Esophagus (tissue), 2 donors: ENCODE data around the gene MYH15. TPM values are rescaled to one million over a fixed set of nuclear protein-coding genes. Genes with fewer than 3 reads are reported as not detected.

Experiments
- H3K27ac ChIP-seq, 2 donors: one replicate each; pipeline ENCODE4 v1.5.1; 2013; ENCODE audit warnings: low read depth in 2 of 2, mild to moderate bottlenecking in 2 of 2, inconsistent platforms in 1 of 2, low read length in 1 of 2, moderate library complexity in 1 of 2
- H3K27me3 ChIP-seq, 2 donors: one replicate each; pipeline ENCODE4 v1.6.1; 2013; ENCODE audit warnings: low read length in 2 of 2, control low read depth in 1 of 2, mild to moderate bottlenecking in 1 of 2; ENCODE audit not compliant: insufficient read depth in 2 of 2, control insufficient read depth in 1 of 2
- H3K36me3 ChIP-seq, 2 donors: one replicate each; pipeline ENCODE4 v1.6.1; 2013; ENCODE audit warnings: low read length in 1 of 2; ENCODE audit not compliant: control insufficient read depth in 2 of 2, insufficient read depth in 2 of 2
- H3K4me1 ChIP-seq, 2 donors: one replicate each; pipeline ENCODE4 v1.6.1; 2013; ENCODE audit warnings: low read length in 1 of 2; ENCODE audit not compliant: control insufficient read depth in 2 of 2, insufficient read depth in 2 of 2
- H3K4me3 ChIP-seq, 2 donors: one replicate each; pipeline ENCODE4 v1.5.1; 2013; ENCODE audit warnings: low read length in 2 of 2, mild to moderate bottlenecking in 2 of 2, low read depth in 1 of 2, moderate library complexity in 1 of 2
- H3K9me3 ChIP-seq, 2 donors: one replicate each; pipeline ENCODE4 v1.6.1; 2013; ENCODE audit warnings: mild to moderate bottlenecking in 2 of 2, low read depth in 1 of 2, low read length in 1 of 2, moderate library complexity in 1 of 2; ENCODE audit not compliant: control insufficient read depth in 2 of 2, insufficient read depth in 1 of 2
- WGBS, 2 donors: extraction: QIAGEN DNeasy Blood & Tissue Kit; methylation state at CpG; one replicate each; pipeline ENCODE4 v1.1.7; 2013; 5-methylcytosine and 5-hydroxymethylcytosine counted together
- polyA plus RNA-seq, 2 donors: library from polyadenylated mRNA; stranded (reverse); fragments of 200-250 nt; gene quantifications; one replicate each; pipeline ENCODE4 v1.2.3, GENCODE V29; 2013
- donor health status: healthy with polysubstance abuse.
- donor health status: Bipolar disorder and iron deficiency.

MYH15 gene
- polyA plus RNA-seq, 2 donors = 0.01 to 0.02 TPM

GRCh38 chr3:108512671-108513070 lies 2.3 kb upstream of the MYH15 start:
- Histone ChIP-seq H3K27me3 (no peaks in the 10 kb centered on the region), H3K9me3 (no peaks in the 10 kb centered on the region), H3K36me3 (no peaks in the 10 kb centered on the region), H3K4me3 (no peak overlapping the region), H3K4me1 (no peaks in the 10 kb centered on the region), H3K27ac (no peak overlapping the region)
- 47 to 62% methylated on average over 2 of the region's 2 CpGs for WGBS, 2 donors

DNA sequence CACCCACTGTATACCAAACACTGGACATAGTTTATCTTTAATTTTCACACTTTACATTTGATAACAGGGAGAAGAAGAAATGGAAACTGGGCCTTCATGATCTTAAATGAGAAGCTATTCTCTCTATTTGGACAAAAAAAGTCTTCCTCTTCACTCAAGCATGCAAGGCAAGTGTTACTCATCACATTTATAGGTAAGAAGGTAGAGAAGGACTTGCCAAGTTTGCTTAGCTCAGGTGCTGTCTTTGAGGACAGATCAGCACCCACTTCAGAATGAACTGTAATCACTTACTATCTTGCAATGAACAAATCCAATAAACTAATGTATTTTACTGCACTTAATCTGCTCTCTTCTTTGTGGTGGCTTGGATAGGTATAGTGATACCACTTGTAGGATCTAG lies 1.1 kb upstream of the MYH15 start:
- Histone ChIP-seq H3K27ac (no peak overlapping the region), H3K4me1 (no peaks in the 10 kb centered on the region), H3K36me3 (no peaks in the 10 kb centered on the region), H3K27me3 (no peaks in the 10 kb centered on the region), H3K4me3 (no peak overlapping the region), H3K9me3 (no peaks in the 10 kb centered on the region)

- Histone ChIP-seq H3K27ac (no peak overlapping the region), H3K9me3 (no peaks in the 10 kb centered on the region), H3K27me3 (no peaks in the 10 kb centered on the region), H3K4me1 (no peaks in the 10 kb centered on the region), H3K4me3 (no peak overlapping the region), H3K36me3 (no peaks in the 10 kb centered on the region)
- WGBS, 2 donors = 90 to 92% methylated on average over 4 of the region's 4 CpGs
These were observed 659 bp upstream of the MYH15 start for GRCh38 chr3:108511055-108511454.

DNA sequence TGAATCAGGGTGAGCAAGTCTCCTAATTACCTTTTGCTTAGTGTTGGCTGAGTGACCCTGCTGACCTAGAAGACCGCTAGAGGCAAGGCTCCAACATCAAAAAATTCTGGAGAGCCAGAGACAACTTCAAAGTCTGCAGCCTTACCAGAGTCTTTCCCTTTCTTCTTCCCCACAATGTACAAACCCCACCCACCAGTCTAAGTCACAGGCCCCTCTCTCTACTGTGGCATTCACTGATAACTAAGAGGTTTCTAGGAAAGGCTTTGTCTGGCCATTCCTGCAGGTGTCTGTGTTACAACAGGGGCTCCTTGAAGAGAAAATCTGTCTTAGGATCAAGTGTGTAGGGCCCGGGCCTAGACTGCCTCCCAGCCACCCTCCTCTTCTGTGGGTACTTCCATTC lies 525 bp downstream of the MYH15 start:
- Histone ChIP-seq H3K36me3 (no peaks in the 10 kb centered on the region), H3K4me1 (no peaks in the 10 kb centered on the region), H3K9me3 (no peaks in the 10 kb centered on the region), H3K4me3 (no peak overlapping the region), H3K27me3 (no peaks in the 10 kb centered on the region), H3K27ac (no peak overlapping the region)
- WGBS, 2 donors = 82 to 90% methylated on average over 2 of the region's 2 CpGs

DNA sequence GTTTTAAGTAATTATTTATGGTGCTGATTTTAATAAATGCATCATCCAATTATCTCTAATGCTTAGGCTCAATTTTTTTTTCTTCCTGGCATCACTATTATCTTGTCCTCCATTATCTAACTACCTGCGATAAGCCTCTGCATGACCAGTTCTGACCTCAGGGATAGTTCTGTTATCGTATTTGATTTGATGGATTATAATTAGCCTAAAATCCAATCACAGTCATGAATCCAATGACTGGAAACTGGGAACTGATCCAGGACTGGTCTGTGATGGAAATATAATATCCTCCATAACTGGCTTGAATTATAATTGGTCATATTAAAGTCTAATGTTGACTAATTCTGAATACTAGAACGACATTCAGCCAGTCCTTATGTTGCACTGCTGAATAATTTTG lies 1.1 kb downstream of the MYH15 start:
- no peaks in the 10 kb centered on the region for H3K9me3 ChIP-seq
- no peak overlapping the region for H3K4me3 ChIP-seq
- H3K27ac ChIP-seq = no peak overlapping the region
- H3K4me1 ChIP-seq = no peaks in the 10 kb centered on the region
- no peaks in the 10 kb centered on the region for H3K36me3 ChIP-seq
- WGBS, 2 donors = 61 to 69% methylated on average over 3 of the region's 3 CpGs
- H3K27me3 ChIP-seq = no peaks in the 10 kb centered on the region

GRCh38 chr3:108507902-108508301 lies 2.5 kb downstream of the MYH15 start:
- Histone ChIP-seq H3K9me3 (no peaks in the 10 kb centered on the region), H3K27me3 (no peaks in the 10 kb centered on the region), H3K27ac (no peak overlapping the region), H3K36me3 (no peaks in the 10 kb centered on the region), H3K4me3 (no peak overlapping the region), H3K4me1 (no peaks in the 10 kb centered on the region)

- Histone ChIP-seq H3K4me3 (no peak overlapping the region), H3K4me1 (no peaks in the 10 kb centered on the region), H3K36me3 (no peaks in the 10 kb centered on the region), H3K27me3 (no peaks in the 10 kb centered on the region), H3K27ac (no peak overlapping the region), H3K9me3 (no peaks in the 10 kb centered on the region)
- 83 to 87% methylated on average over 1 of the region's 1 CpG for WGBS, 2 donors
These were observed 4.6 kb downstream of the MYH15 start for GRCh38 chr3:108505811-108506210.

DNA sequence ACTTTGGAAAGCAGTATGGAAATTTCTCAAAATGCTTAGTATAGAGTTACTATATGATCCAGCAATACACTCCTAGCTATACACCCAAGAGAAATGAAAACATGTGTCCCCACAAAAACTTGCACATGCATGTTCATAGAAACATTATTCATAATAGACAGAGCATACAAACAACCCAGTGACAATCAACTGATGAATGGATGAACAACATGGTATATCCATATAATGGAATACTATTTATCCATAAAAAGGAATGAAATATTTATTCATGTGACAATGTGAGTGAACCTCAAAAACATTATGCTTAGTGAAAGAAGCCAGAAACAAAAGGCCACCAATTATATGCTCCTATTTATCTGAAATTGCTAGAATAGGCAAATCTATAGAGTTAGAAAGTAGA lies 6.7 kb downstream of the MYH15 start:
- no peak overlapping the region for H3K4me3 ChIP-seq
- H3K27me3 ChIP-seq = no peaks in the 10 kb centered on the region
- no peak overlapping the region for H3K27ac ChIP-seq
- no peaks in the 10 kb centered on the region for H3K4me1 ChIP-seq
- H3K36me3 ChIP-seq = no peaks in the 10 kb centered on the region
- H3K9me3 ChIP-seq = no peaks in the 10 kb centered on the region

GRCh38 chr3:108501535-108501934 lies 8.9 kb downstream of the MYH15 start:
- 87 to 91% methylated on average over 5 of the region's 5 CpGs for WGBS, 2 donors

GRCh38 chr3:108500728-108501127 lies 9.7 kb downstream of the MYH15 start:
- no peaks in the 10 kb centered on the region for H3K27me3 ChIP-seq

More at GRCh38 chr3:108501535-108501934, 8.9 kb downstream of the MYH15 start:
- H3K4me1 ChIP-seq = no peaks in the 10 kb centered on the region
- H3K9me3 ChIP-seq = no peaks in the 10 kb centered on the region
- H3K4me3 ChIP-seq = no peak overlapping the region
- no peak overlapping the region for H3K27ac ChIP-seq
- H3K27me3 ChIP-seq = no peaks in the 10 kb centered on the region
- no peaks in the 10 kb centered on the region for H3K36me3 ChIP-seq

More at GRCh38 chr3:108500728-108501127, 9.7 kb downstream of the MYH15 start:
- Histone ChIP-seq H3K9me3 (no peaks in the 10 kb centered on the region), H3K4me1 (no peaks in the 10 kb centered on the region), H3K4me3 (no peak overlapping the region), H3K36me3 (no peaks in the 10 kb centered on the region), H3K27ac (no peak overlapping the region)
- 89 to 92% methylated on average over 1 of the region's 1 CpG for WGBS, 2 donors
